Subcutaneous abdominal adipose tissue (tissue), 5 donors: ENCODE results near the gene OSGIN1.
"Not testable (repeated sequence)": the region's sequence is repeated elsewhere in the genome, so short reads cannot be mapped to it uniquely, and the experiment has no call there.

Source experiments
- H3K27ac ChIP-seq: one replicate; pipeline ENCODE4 v1.7.0; 2013; ENCODE audit warnings: low read depth, mild to moderate bottlenecking, inconsistent platforms, low read length, moderate library complexity
- H3K27me3 ChIP-seq, 5 donors: one replicate each; pipeline ENCODE4 v1.7.0; 2013; ENCODE audit warnings: low read length in 5 of 5, inconsistent platforms in 1 of 5; ENCODE audit not compliant: control insufficient read depth in 5 of 5, insufficient read depth in 4 of 5
- H3K36me3 ChIP-seq, 5 donors: one replicate each; pipeline ENCODE4 v1.7.0; 2013; ENCODE audit warnings: low read length in 5 of 5; ENCODE audit not compliant: control insufficient read depth in 5 of 5, insufficient read depth in 5 of 5
- H3K4me1 ChIP-seq, 5 donors: one replicate each; pipeline ENCODE4 v1.7.0; 2013; ENCODE audit warnings: low read length in 5 of 5, mild to moderate bottlenecking in 3 of 5, moderate library complexity in 1 of 5; ENCODE audit not compliant: control insufficient read depth in 5 of 5, insufficient read depth in 5 of 5
- H3K4me3 ChIP-seq, 5 donors: one replicate each; pipeline ENCODE4 v1.7.0; 2013; ENCODE audit warnings: low read length in 5 of 5, low read depth in 1 of 5
- H3K9ac ChIP-seq, 5 donors: one replicate each; pipeline ENCODE4 v1.7.0; 2013; ENCODE audit warnings: low read length in 5 of 5, mild to moderate bottlenecking in 4 of 5, moderate library complexity in 3 of 5
- H3K9me3 ChIP-seq, 5 donors: one replicate each; pipeline ENCODE4 v1.7.0; 2013; ENCODE audit warnings: low read length in 5 of 5; ENCODE audit not compliant: control insufficient read depth in 5 of 5
- donor health status: healthy.
- donor health status: healthy.
- donor health status: healthy.
- donor health status: healthy.
- donor health status: healthy.

Gene OSGIN1

DNA sequence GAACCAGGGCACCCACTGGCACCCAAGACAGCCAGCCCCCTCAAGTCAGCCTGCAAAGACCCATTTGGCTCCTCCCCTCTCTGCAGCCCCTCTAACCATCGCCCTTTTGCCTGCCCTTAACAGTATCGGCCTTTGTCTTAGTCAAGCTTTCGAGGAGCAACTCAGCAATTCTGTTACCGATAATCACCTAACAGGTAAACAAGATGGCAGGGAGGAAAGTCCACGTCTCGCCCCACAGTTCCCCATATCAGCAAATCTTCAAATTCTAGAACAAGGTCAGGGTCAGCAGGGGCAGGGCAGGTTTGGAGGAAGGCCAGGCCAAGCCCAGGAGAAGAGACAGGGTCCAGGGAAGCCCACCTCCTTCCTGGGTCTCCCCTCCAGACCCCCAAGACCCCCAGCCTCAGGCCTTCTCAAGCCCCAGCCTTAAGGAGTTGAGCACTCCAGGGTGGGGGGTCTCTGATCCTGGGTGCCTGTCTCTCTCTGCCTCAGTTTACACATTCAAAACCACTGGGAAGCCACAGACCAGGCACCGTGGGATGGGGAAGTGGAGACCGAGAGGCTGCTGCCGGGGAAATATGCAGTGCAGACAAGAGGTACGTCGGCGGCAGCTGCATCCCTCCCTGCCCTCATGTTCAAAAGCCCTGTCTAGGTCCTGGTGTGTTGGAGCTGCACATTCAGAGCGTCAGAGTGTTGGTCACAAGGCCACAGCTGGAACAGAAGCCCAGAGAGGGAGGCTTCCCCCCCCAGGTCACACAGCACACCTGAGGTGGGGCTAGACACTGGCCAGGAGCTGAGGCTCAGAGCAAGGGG is 3.9 kb upstream of the OSGIN1 start:
- Histone ChIP-seq H3K9me3 (peaks cover 0 to 4% (median 2%) of the 10 kb centered on the region in 5 donors), H3K4me1 (peaks cover 4 to 19% (median 18%) of the 10 kb centered on the region in 5 donors), H3K36me3 (peaks cover 0 to 4% (median 2%) of the 10 kb centered on the region in 5 donors), H3K27me3 (no peaks in the 10 kb centered on the region), H3K4me3 (no peak overlapping the region), H3K27ac (no peak overlapping the region), H3K9ac (no peak overlapping the region)

GRCh38 chr16:83949724-83950001 is 3.4 kb upstream of the OSGIN1 start:
- H3K9me3 ChIP-seq = peaks cover 0 to 4% (median 2%) of the 10 kb centered on the region in 5 donors
- H3K36me3 ChIP-seq = peaks cover 0 to 4% (median 2%) of the 10 kb centered on the region in 5 donors
- H3K4me1 ChIP-seq = peaks cover 8 to 24% (median 23%) of the 10 kb centered on the region in 5 donors
- no peak overlapping the region for H3K4me3 ChIP-seq
- H3K9ac ChIP-seq = no peak overlapping the region
- H3K27ac ChIP-seq = no peak overlapping the region
- H3K27me3 ChIP-seq = no peaks in the 10 kb centered on the region

GRCh38 chr16:83950862-83951399 is 2.1 kb upstream of the OSGIN1 start:
- H3K4me1 ChIP-seq = peaks cover 9 to 37% (median 33%) of the 10 kb centered on the region in 5 donors
- not testable (repeated sequence) for H3K27ac ChIP-seq

GRCh38 chr16:83951544-83951943 is 1.5 kb upstream of the OSGIN1 start:
- Histone ChIP-seq H3K9me3 (peaks cover 0 to 4% (median 2%) of the 10 kb centered on the region in 5 donors), H3K4me3 (no peak overlapping the region), H3K36me3 (peaks cover 0 to 4% (median 2%) of the 10 kb centered on the region in 5 donors), H3K4me1 (peaks cover 9 to 43% (median 37%) of the 10 kb centered on the region in 5 donors), H3K27ac (no peak overlapping the region), H3K9ac (no peak overlapping the region), H3K27me3 (no peaks in the 10 kb centered on the region)

More at GRCh38 chr16:83950862-83951399, 2.1 kb upstream of the OSGIN1 start:
- not testable (repeated sequence) for H3K9ac ChIP-seq, H3K4me3 ChIP-seq, H3K27me3 ChIP-seq, H3K36me3 ChIP-seq, H3K9me3 ChIP-seq

GRCh38 chr16:83952587-83952939 is 477 bp upstream of the OSGIN1 start:
- Histone ChIP-seq H3K36me3 (peaks cover 0 to 4% (median 2%) of the 10 kb centered on the region in 5 donors), H3K27ac (peak overlapping the region; percentile 92), H3K4me1 (peaks cover 9 to 49% (median 41%) of the 10 kb centered on the region in 5 donors), H3K4me3 (peak overlapping the region in 4 of 5 donors; percentile 60 to 82 (median 76)), H3K9ac (peak overlapping the region in 4 of 5 donors; percentile 53 to 94 (median 77)), H3K27me3 (no peaks in the 10 kb centered on the region), H3K9me3 (peaks cover 0 to 4% (median 2%) of the 10 kb centered on the region in 5 donors)

GRCh38 chr16:83953796-83954576 is 946 bp downstream of the OSGIN1 start:
- Histone ChIP-seq H3K27me3 (no peaks in the 10 kb centered on the region), H3K9me3 (peaks cover 0 to 4% (median 2%) of the 10 kb centered on the region in 5 donors), H3K9ac (peak overlapping the region; percentile 10 to 94 (median 84)), H3K36me3 (peaks cover 0 to 14% (median 4%) of the 10 kb centered on the region in 5 donors), H3K27ac (peak overlapping the region; percentile 92), H3K4me3 (peak overlapping the region; percentile 60 to 82 (median 72)), H3K4me1 (peaks cover 9 to 58% (median 47%) of the 10 kb centered on the region in 5 donors)

DNA sequence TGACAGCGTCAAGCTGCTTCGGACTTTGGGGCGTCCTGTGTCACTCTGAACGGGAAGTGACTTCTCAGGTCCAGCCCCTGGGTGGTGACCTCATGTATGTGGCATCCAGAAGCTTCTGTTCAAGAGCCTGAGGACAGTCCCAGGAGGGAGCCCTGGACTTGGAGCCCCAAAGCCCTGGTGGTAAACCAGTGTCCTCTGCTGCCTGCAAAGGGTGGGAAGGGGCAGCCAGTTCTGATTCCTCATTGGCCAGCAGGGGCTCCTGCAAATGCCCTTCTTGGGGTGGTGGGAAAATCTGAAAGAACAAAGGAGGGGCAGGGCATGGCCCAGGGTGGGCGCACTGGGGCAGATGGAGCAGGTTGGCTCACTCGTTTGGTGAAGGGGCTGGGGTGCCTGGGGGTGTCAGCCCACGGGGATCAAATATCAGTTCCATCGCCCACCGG is 1.6 kb downstream of the OSGIN1 start:
- Histone ChIP-seq H3K4me3 (peak overlapping the region; percentile 60 to 82 (median 72)), H3K4me1 (peaks cover 9 to 64% (median 53%) of the 10 kb centered on the region in 5 donors), H3K36me3 (peaks cover 0 to 17% (median 10%) of the 10 kb centered on the region in 5 donors), H3K9ac (peak overlapping the region in 3 of 5 donors; percentile 16 to 94 (median 90)), H3K9me3 (peaks cover 0 to 4% (median 2%) of the 10 kb centered on the region in 5 donors), H3K27me3 (no peaks in the 10 kb centered on the region), H3K27ac (peak overlapping the region; percentile 92)

DNA sequence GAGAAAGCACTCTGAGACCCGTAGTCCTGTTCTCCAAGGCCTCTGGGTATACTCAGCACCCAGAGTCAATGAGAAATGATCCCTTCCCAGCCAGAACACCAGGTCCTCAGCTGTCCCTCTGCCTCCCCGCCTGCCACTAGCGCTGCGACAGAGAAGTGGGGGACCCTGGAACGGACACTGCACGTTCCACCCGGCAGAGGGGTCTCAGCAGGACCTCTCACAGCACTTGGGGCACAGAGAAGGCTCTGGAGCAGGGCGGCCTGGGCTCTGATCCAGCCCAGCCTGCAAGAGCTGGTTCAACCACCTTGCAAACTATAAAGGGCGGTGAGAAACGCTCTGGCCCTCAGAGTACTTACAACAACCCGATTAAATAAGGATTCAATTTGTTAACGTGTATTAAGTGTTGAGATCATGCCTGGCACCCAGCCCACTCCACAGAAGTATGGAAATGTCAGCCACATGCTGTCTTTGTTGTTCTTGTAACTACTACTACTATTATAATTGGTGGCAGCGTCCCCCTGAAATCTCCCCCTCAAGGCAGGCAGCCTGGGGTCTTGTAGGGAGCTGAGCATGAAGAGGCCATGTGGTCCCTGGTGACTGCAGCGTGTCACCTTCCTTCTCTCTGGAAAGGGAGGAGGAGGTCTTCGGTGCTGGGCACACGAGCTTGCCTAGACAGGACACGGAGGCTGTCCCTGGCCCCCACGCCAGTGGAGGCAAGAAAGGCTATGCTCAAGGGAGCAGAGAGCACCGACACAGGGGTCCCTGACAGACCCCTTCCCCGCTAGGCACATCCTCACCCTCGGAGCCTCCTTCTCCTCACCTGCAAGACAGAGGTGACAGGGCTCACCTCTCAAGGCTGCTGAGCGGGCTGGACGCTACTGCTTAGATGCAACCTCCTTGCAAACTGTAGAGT is 2.4 kb downstream of the OSGIN1 start:
- Histone ChIP-seq H3K27me3 (no peaks in the 10 kb centered on the region), H3K4me3 (peak overlapping the region in 1 of 5 donors; percentile 80), H3K9ac (peak overlapping the region in 3 of 5 donors; percentile 16 to 90 (median 58)), H3K9me3 (peaks cover 0 to 2% (median under 1%) of the 10 kb centered on the region in 5 donors), H3K27ac (peak overlapping the region; percentile 92), H3K4me1 (peaks cover 9 to 73% (median 60%) of the 10 kb centered on the region in 5 donors), H3K36me3 (peaks cover 0 to 24% (median 18%) of the 10 kb centered on the region in 5 donors)
